Adrenal gland (tissue), 5 donors: ENCODE data around the gene IL1RN.

Experiments
- POLR2A ChIP-seq, 2 donors: fragments of 450-650 bp; IDR thresholded peaks; one replicate each; pipeline ENCODE4 v1.6.1; 2017; ENCODE audit warnings: antibody characterized with exemption in 2 of 2, mild to moderate bottlenecking in 2 of 2, moderate library complexity in 1 of 2
- TF ChIP-seq, protein P1 (sequence below), 6 experiments: fragments of 450-650 bp in 4 of 6; fragments of 200-600 bp in 2 of 6; sonication (generic) in 1 of 6; IDR thresholded peaks; 1 replicate in 5 of 6; 2 replicates in 1 of 6; pipeline versions ENCODE4 v1.5.1 to v1.8.0; 2016 to 2021; ENCODE audit warnings: antibody characterized with exemption in 6 of 6, mild to moderate bottlenecking in 2 of 6, moderate library complexity in 1 of 6
- donor health status: DM: no; HTN: no; CAD: no.

GRCh38 chr2:113078350-113078839 is 49.0 kb upstream of the IL1RN start:
- TF ChIP-seq, protein P1, sequence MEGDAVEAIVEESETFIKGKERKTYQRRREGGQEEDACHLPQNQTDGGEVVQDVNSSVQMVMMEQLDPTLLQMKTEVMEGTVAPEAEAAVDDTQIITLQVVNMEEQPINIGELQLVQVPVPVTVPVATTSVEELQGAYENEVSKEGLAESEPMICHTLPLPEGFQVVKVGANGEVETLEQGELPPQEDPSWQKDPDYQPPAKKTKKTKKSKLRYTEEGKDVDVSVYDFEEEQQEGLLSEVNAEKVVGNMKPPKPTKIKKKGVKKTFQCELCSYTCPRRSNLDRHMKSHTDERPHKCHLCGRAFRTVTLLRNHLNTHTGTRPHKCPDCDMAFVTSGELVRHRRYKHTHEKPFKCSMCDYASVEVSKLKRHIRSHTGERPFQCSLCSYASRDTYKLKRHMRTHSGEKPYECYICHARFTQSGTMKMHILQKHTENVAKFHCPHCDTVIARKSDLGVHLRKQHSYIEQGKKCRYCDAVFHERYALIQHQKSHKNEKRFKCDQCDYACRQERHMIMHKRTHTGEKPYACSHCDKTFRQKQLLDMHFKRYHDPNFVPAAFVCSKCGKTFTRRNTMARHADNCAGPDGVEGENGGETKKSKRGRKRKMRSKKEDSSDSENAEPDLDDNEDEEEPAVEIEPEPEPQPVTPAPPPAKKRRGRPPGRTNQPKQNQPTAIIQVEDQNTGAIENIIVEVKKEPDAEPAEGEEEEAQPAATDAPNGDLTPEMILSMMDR (IDR thresholded peaks at IDR 0.05): no peak
- TF ChIP-seq POLR2A (IDR thresholded peaks at IDR 0.05): no peak
